GM10248 (cell line): ENCODE data around the gene WDR55.
"Not testable (repeated sequence)": the region's sequence is repeated elsewhere in the genome, so short reads cannot be mapped to it uniquely, and the experiment has no call there.

Source experiments
- CTCF ChIA-PET: fragments of 300-600 bp; sonication (Branson Sonifier 250); formaldehyde crosslinking; extraction: SDS; loops from one replicate; lab custom pipeline; 2021; ENCODE audit warnings: antibody characterized with exemption; lab: Yijun Ruan, JAX
- POLR2A ChIA-PET: fragments of 350-650 bp; sonication (Branson Sonifier 250); formaldehyde crosslinking; extraction: SDS; loops from one replicate; lab custom pipeline; 2020; ENCODE audit warnings: antibody characterized with exemption; lab: Yijun Ruan, JAX
- DNase-seq: peaks from one replicate; pipeline ENCODE4 v3.0.0; 2012; ENCODE audit errors: extremely low spot score
- CTCF ChIP-seq: IDR thresholded peaks from 2 replicates; pipeline ENCODE4 v1.5.1; 2012; ENCODE audit warnings: mild to moderate bottlenecking, low read depth; ENCODE audit errors: extremely low read depth, missing control alignments, control extremely low read depth

WDR55 gene

GRCh38 chr5:140664359-140665119, at the start of gene WDR55:
WDR55 (plus strand) TSS chr5:140664904; CDS start chr5:140664913, 9 bp downstream.
- peak; percentile 94 for DNase-seq
- ChIA-PET POLR2A (interaction anchor here (0.9 to 2.9 kb wide), 4 partner anchors 10 to 27 kb away, joined by 3 to 10 read pairs (median 4); partner anchors contain the start of genes HARS1, HARS2, IK and NDUFA2), CTCF (interaction anchor here (1.0 to 4.5 kb wide), 3 partner anchors 17 to 306 kb away, joined by 3 to 16 read pairs (median 4); partner anchors contain the start of genes IK, NDUFA2 and TMCO6)
- TF ChIP-seq CTCF: no peak

- DNase-seq: no peak
- TF ChIP-seq CTCF: no peak
- ChIA-PET POLR2A (no interaction called here), CTCF (interaction anchor here (0.8 to 1.3 kb wide), 2 partner anchors 33 to 250 kb away, joined by 4 read pairs; no protein-coding TSS in a partner anchor)
These were observed 42.4 kb upstream of the WDR55 start for GRCh38 chr5:140622301-140622700.

- POLR2A ChIA-PET, DNase-seq: not testable (repeated sequence)
- CTCF ChIA-PET: interaction anchor here (1.3 to 1.4 kb wide), 2 partner anchors 11 to 271 kb away, joined by 3 read pairs; no protein-coding TSS in a partner anchor
These were observed 41.6 kb upstream of the WDR55 start for GRCh38 chr5:140623061-140623460.

GRCh38 chr5:140624886-140625285, 39.8 kb upstream of the WDR55 start:
- CTCF ChIA-PET: interaction anchor here (0.7 to 1.4 kb wide), 2 partner anchors 10 to 12 kb away, joined by 3 to 5 read pairs; no protein-coding TSS in a partner anchor
- POLR2A ChIA-PET, DNase-seq: not testable (repeated sequence)

GRCh38 chr5:140627972-140628371, 36.7 kb upstream of the WDR55 start:
- ChIA-PET CTCF (interaction anchor here (1.1 kb wide), 1 partner anchor 9 kb away, joined by 3 read pairs; no protein-coding TSS in a partner anchor), POLR2A (no interaction called here)
- DNase-seq: no peak
- no peak for TF ChIP-seq CTCF

GRCh38 chr5:140628711-140629110, 36.0 kb upstream of the WDR55 start:
- no peak for DNase-seq
- no peak for TF ChIP-seq CTCF
- POLR2A ChIA-PET: no interaction called here
- CTCF ChIA-PET: no interaction called here

- TF ChIP-seq CTCF: no peak
- ChIA-PET CTCF (interaction anchor here (0.7 to 1.2 kb wide), 6 partner anchors 9 to 265 kb away, joined by 3 read pairs; partner anchors contain the start of gene TMCO6), POLR2A (interaction anchor here (0.6 kb wide), 1 partner anchor 61 kb away, joined by 3 read pairs; no protein-coding TSS in a partner anchor)
- DNase-seq: no peak
These were observed 34.2 kb upstream of the WDR55 start for GRCh38 chr5:140630292-140631035.
